Stomach (tissue), 4 donors: Measurements from ENCODE around the gene RRP1.

Experiments used
- POLR2A ChIP-seq, 4 donors: fragments of 450-650 bp; IDR thresholded peaks; one replicate each; pipeline ENCODE4 v1.6.1; 2016; ENCODE audit warnings: antibody characterized with exemption in 4 of 4, control low read depth in 2 of 4, mild to moderate bottlenecking in 1 of 4, moderate library complexity in 1 of 4
- TF ChIP-seq, protein P1 (sequence below), 7 experiments: fragments of 450-650 bp in 4 of 7; fragments of 200-600 bp in 3 of 7; sonication (generic) in 3 of 7; IDR thresholded peaks; one replicate each; pipeline ENCODE4 v1.5.1; 2016 to 2019; ENCODE audit warnings: antibody characterized with exemption in 7 of 7, control low read depth in 2 of 7, mild to moderate bottlenecking in 1 of 7

DNA sequence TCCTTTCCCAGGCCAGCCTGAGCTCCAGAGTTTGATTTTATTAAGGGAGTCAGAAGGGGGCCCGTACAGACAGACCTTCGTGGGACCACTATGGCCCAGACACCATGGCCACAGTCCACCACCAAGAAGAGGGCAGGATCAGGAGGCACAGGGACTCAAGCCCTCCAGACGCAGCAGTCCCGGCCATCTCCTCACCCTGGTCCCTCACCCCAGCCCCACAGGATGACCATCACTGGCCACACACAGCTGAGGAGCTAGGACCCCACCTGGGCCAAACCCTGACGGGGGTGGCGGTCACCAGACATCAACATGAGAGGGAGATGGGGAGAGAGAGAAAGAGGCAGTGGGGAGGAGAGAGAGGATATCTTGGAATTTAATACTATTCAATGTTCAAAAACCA lies 46.5 kb downstream of the RRP1 start:
- TF ChIP-seq, protein P1, sequence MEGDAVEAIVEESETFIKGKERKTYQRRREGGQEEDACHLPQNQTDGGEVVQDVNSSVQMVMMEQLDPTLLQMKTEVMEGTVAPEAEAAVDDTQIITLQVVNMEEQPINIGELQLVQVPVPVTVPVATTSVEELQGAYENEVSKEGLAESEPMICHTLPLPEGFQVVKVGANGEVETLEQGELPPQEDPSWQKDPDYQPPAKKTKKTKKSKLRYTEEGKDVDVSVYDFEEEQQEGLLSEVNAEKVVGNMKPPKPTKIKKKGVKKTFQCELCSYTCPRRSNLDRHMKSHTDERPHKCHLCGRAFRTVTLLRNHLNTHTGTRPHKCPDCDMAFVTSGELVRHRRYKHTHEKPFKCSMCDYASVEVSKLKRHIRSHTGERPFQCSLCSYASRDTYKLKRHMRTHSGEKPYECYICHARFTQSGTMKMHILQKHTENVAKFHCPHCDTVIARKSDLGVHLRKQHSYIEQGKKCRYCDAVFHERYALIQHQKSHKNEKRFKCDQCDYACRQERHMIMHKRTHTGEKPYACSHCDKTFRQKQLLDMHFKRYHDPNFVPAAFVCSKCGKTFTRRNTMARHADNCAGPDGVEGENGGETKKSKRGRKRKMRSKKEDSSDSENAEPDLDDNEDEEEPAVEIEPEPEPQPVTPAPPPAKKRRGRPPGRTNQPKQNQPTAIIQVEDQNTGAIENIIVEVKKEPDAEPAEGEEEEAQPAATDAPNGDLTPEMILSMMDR (IDR thresholded peaks at IDR 0.05): no peak
- no peak for TF ChIP-seq POLR2A (IDR thresholded peaks at IDR 0.05)
